HEK293 (cell line): Measurements from ENCODE around the gene OPN4.
A peak's percentile ranks its signal among the peaks of the same experiment; 100 is the strongest.

Experiments
- CTCF ChIA-PET: fragments of 350-600 bp; formaldehyde crosslinking; extraction: SDS; loops from one replicate; lab custom pipeline; 2021; ENCODE audit warnings: antibody characterized with exemption; lab: Yijun Ruan, JAX
- POLR2A ChIA-PET: fragments of 300-600 bp; formaldehyde crosslinking; extraction: SDS; loops from one replicate; lab custom pipeline; 2020; ENCODE audit warnings: antibody characterized with exemption, inconsistent platforms; lab: Yijun Ruan, JAX
- H3K27ac ChIP-seq: fragments of 200-500 bp; sonication (Bioruptor generic); 2 replicates; pipeline ENCODE4 v1.5.1; 2014; ENCODE audit warnings: low read depth, low read length, control low read depth, inconsistent platforms; ENCODE audit errors: extremely low read depth
- H3K36me3 ChIP-seq, 2 experiments: fragments of 200-500 bp in 1 of 2; sonication (Bioruptor generic) in 1 of 2; 1 replicate in 1 of 2; 2 replicates in 1 of 2; pipeline ENCODE4 v1.5.1; 2014 to 2017; ENCODE audit warnings: inconsistent platforms in 2 of 2, low read length in 2 of 2; ENCODE audit not compliant: control insufficient read depth in 2 of 2, insufficient read depth in 1 of 2
- H3K4me1 ChIP-seq: fragments of 200-500 bp; sonication (Bioruptor generic); 2 replicates; pipeline ENCODE4 v1.5.1; 2014; ENCODE audit warnings: mild to moderate bottlenecking, low read length, inconsistent platforms; ENCODE audit not compliant: control insufficient read depth, insufficient read depth
- H3K4me3 ChIP-seq: 2 replicates; pipeline ENCODE4 v1.5.1; 2011; ENCODE audit warnings: low read depth, mild to moderate bottlenecking, control low read depth, low read length, moderate library complexity
- H3K9me3 ChIP-seq: fragments of 200-500 bp; sonication (Bioruptor generic); 2 replicates; pipeline ENCODE4 v1.5.1; 2014; ENCODE audit warnings: low read depth, low read length, inconsistent platforms; ENCODE audit not compliant: control insufficient read depth, insufficient read depth
- KLF1 ChIP-seq: fragments of 450-650 bp; formaldehyde crosslinking; IDR thresholded peaks from 2 replicates; pipeline ENCODE4 v1.5.1; 2016; ENCODE audit warnings: missing biosample characterization, missing genetic modification characterization
- MEIS1 ChIP-seq: sonication (generic); formaldehyde crosslinking; IDR thresholded peaks from 2 replicates; pipeline ENCODE4 v1.8.1; 2022; ENCODE audit warnings: missing genetic modification reagents, mild to moderate bottlenecking, borderline replicate concordance
- ZFHX2 ChIP-seq: fragments of 450-650 bp; formaldehyde crosslinking; conservative IDR thresholded peaks from 2 replicates; pipeline ENCODE4 v1.5.1; 2016; ENCODE audit warnings: missing biosample characterization, missing genetic modification characterization
- ZFP37 ChIP-seq: fragments of 450-650 bp; formaldehyde crosslinking; IDR thresholded peaks from 2 replicates; pipeline ENCODE4 v1.5.1; 2016; ENCODE audit warnings: missing biosample characterization, missing genetic modification characterization
- ZNF184 ChIP-seq: fragments of 450-650 bp; IDR thresholded peaks from 2 replicates; pipeline ENCODE4 v1.5.1; 2018; ENCODE audit warnings: missing biosample characterization, mild to moderate bottlenecking, missing genetic modification characterization
- ZNF341 ChIP-seq: fragments of 450-650 bp; formaldehyde crosslinking; IDR thresholded peaks from 2 replicates; pipeline ENCODE4; 2016; ENCODE audit warnings: low read depth, missing biosample characterization, missing genetic modification characterization
- ZNF366 ChIP-seq: fragments of 450-650 bp; formaldehyde crosslinking; conservative IDR thresholded peaks from 2 replicates; pipeline ENCODE4 v1.5.1; 2016; ENCODE audit warnings: missing biosample characterization, missing genetic modification characterization
- ZNF394 ChIP-seq: fragments of 450-650 bp; formaldehyde crosslinking; IDR thresholded peaks from 2 replicates; pipeline ENCODE4 v1.5.1; 2016; ENCODE audit warnings: missing biosample characterization, missing genetic modification characterization, mild to moderate bottlenecking, moderate library complexity, borderline replicate concordance
- ZNF473 ChIP-seq: fragments of 450-650 bp; formaldehyde crosslinking; IDR thresholded peaks from 2 replicates; pipeline ENCODE4 v1.5.1; 2017; ENCODE audit warnings: missing biosample characterization, missing genetic modification characterization
- ZNF548 ChIP-seq: fragments of 450-650 bp; formaldehyde crosslinking; IDR thresholded peaks from 2 replicates; pipeline ENCODE4 v1.5.1; 2016; ENCODE audit warnings: missing biosample characterization, missing genetic modification characterization
- ZNF664 ChIP-seq: fragments of 450-650 bp; formaldehyde crosslinking; IDR thresholded peaks from 2 replicates; pipeline ENCODE4 v1.5.1; 2016; ENCODE audit warnings: missing biosample characterization, missing genetic modification characterization
- ZNF76 ChIP-seq: fragments of 450-650 bp; formaldehyde crosslinking; IDR thresholded peaks from 2 replicates; pipeline ENCODE4; 2016; ENCODE audit warnings: low read depth, missing biosample characterization, missing genetic modification characterization, borderline replicate concordance
- ZSCAN30 ChIP-seq: fragments of 450-650 bp; IDR thresholded peaks from 2 replicates; pipeline ENCODE4 v1.5.1; 2018; ENCODE audit warnings: missing biosample characterization, mild to moderate bottlenecking, missing genetic modification characterization, moderate library complexity
- TF ChIP-seq, protein P1 (sequence below): fragments of 450-650 bp; formaldehyde crosslinking; IDR thresholded peaks from 2 replicates; pipeline ENCODE4 v1.5.1; 2016; ENCODE audit warnings: missing biosample characterization, missing genetic modification characterization
- TF ChIP-seq, protein P2 (sequence below): fragments of 450-650 bp; formaldehyde crosslinking; IDR thresholded peaks from 2 replicates; pipeline ENCODE4 v1.5.1; 2016; ENCODE audit warnings: missing biosample characterization, missing genetic modification characterization
- TF ChIP-seq, protein P3 (sequence below): fragments of 450-650 bp; formaldehyde crosslinking; IDR thresholded peaks from 2 replicates; pipeline ENCODE4 v1.5.1; 2016; ENCODE audit warnings: missing biosample characterization, missing genetic modification characterization

The OPN4 gene

GRCh38 chr10:86678999-86679792, 24.8 kb downstream of the OPN4 start (continued):
- TF ChIP-seq, protein P1, sequence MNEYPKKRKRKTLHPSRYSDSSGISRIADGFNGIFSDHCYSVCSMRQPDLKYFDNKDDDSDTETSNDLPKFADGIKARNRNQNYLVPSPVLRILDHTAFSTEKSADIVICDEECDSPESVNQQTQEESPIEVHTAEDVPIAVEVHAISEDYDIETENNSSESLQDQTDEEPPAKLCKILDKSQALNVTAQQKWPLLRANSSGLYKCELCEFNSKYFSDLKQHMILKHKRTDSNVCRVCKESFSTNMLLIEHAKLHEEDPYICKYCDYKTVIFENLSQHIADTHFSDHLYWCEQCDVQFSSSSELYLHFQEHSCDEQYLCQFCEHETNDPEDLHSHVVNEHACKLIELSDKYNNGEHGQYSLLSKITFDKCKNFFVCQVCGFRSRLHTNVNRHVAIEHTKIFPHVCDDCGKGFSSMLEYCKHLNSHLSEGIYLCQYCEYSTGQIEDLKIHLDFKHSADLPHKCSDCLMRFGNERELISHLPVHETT (tag by site-specific recombination) = no peak
- TF ChIP-seq, protein P2, sequence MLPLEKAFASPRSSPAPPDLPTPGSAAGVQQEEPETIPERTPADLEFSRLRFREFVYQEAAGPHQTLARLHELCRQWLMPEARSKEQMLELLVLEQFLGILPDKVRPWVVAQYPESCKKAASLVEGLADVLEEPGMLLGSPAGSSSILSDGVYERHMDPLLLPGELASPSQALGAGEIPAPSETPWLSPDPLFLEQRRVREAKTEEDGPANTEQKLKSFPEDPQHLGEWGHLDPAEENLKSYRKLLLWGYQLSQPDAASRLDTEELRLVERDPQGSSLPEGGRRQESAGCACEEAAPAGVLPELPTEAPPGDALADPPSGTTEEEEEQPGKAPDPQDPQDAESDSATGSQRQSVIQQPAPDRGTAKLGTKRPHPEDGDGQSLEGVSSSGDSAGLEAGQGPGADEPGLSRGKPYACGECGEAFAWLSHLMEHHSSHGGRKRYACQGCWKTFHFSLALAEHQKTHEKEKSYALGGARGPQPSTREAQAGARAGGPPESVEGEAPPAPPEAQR (tag by site-specific recombination) = no peak
- no peak for TF ChIP-seq MEIS1 (CRISPR knock-in tag)
- no peak for TF ChIP-seq ZNF366 (tag by site-specific recombination)
- no peak for TF ChIP-seq ZNF76
- peak; percentile 98 for TF ChIP-seq KLF1
- TF ChIP-seq ZNF548 (tag by site-specific recombination) = no peak
- 0 out of 2 replicates have a peak, but pooled peaks have one; percentile 18 for TF ChIP-seq ZFHX2 (tag by site-specific recombination)
- TF ChIP-seq, protein P3, sequence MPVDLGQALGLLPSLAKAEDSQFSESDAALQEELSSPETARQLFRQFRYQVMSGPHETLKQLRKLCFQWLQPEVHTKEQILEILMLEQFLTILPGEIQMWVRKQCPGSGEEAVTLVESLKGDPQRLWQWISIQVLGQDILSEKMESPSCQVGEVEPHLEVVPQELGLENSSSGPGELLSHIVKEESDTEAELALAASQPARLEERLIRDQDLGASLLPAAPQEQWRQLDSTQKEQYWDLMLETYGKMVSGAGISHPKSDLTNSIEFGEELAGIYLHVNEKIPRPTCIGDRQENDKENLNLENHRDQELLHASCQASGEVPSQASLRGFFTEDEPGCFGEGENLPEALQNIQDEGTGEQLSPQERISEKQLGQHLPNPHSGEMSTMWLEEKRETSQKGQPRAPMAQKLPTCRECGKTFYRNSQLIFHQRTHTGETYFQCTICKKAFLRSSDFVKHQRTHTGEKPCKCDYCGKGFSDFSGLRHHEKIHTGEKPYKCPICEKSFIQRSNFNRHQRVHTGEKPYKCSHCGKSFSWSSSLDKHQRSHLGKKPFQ (tag by site-specific recombination) = no peak
- no peak for TF ChIP-seq ZFP37

GRCh38 chr10:86681047-86681446, 26.7 kb downstream of the OPN4 start:
- TF ChIP-seq ZNF394 (no peak), ZSCAN30 (tag by site-specific recombination) (0 out of 2 replicates have a peak, but pooled peaks have one; percentile 14), ZNF184 (tag by site-specific recombination) (no peak)
- Histone ChIP-seq H3K27ac (no peak overlapping the region), H3K4me3 (no peak overlapping the region), H3K9me3 (no peaks in the 10 kb centered on the region), H3K4me1 (no peaks in the 10 kb centered on the region), H3K36me3 (no peaks in the 10 kb centered on the region)
- POLR2A ChIA-PET = no interaction called here
- CTCF ChIA-PET = interaction anchor here (0.7 to 1.3 kb wide), 2 partner anchors 13 to 26 kb away, joined by 3 to 5 read pairs; no protein-coding TSS in a partner anchor

- POLR2A ChIA-PET = interaction anchor here (1.0 kb wide), 1 partner anchor 17 kb away, joined by 4 read pairs; no protein-coding TSS in a partner anchor
- CTCF ChIA-PET = interaction anchor here (0.7 to 6.3 kb wide), 5 partner anchors 12 to 222 kb away, joined by 3 to 46 read pairs (median 5); no protein-coding TSS in a partner anchor
Observed at GRCh38 chr10:86681722-86682386, 27.5 kb downstream of the OPN4 start.

More at GRCh38 chr10:86681722-86682386, 27.5 kb downstream of the OPN4 start:
- TF ChIP-seq ZNF341 (tag by site-specific recombination) (peak; percentile 76), ZNF473 (tag by site-specific recombination) (no peak), ZNF664 (tag by site-specific recombination) (no peak)
- Histone ChIP-seq H3K36me3 (no peaks in the 10 kb centered on the region), H3K27ac (no peak overlapping the region), H3K9me3 (no peaks in the 10 kb centered on the region), H3K4me1 (no peaks in the 10 kb centered on the region), H3K4me3 (no peak overlapping the region)
